ENCODE results near the gene MAPK8IP2. TPM values are rescaled to one million over a fixed set of nuclear protein-coding genes. Genes with fewer than 3 reads are reported as not detected.

The MAPK8IP2 gene
- polyA plus RNA-seq, 1 experiment: 0.39 TPM

- H3K4me3 ChIP-seq (ENCODE audit: low read depth, low read length): peak within 1 kb of the TSS; percentile 6; the same call in 1 of the 2 replicates
- DNase-seq (ENCODE audit: low read depth): no peak
- peaks cover 8% of the 10 kb centered on the region for H3K36me3 ChIP-seq (ENCODE audit: control insufficient read depth, insufficient read depth, low read length)
- TF ChIP-seq, protein P1, sequence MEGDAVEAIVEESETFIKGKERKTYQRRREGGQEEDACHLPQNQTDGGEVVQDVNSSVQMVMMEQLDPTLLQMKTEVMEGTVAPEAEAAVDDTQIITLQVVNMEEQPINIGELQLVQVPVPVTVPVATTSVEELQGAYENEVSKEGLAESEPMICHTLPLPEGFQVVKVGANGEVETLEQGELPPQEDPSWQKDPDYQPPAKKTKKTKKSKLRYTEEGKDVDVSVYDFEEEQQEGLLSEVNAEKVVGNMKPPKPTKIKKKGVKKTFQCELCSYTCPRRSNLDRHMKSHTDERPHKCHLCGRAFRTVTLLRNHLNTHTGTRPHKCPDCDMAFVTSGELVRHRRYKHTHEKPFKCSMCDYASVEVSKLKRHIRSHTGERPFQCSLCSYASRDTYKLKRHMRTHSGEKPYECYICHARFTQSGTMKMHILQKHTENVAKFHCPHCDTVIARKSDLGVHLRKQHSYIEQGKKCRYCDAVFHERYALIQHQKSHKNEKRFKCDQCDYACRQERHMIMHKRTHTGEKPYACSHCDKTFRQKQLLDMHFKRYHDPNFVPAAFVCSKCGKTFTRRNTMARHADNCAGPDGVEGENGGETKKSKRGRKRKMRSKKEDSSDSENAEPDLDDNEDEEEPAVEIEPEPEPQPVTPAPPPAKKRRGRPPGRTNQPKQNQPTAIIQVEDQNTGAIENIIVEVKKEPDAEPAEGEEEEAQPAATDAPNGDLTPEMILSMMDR (IDR thresholded peaks at IDR 0.05; ENCODE audit: insufficient read depth, low read depth, low read length): peak; percentile 32; the same call in 1 of the 2 replicates
- no peaks in the 10 kb centered on the region for H3K27me3 ChIP-seq (ENCODE audit: control insufficient read depth, insufficient read depth, low read length)
- ChIA-PET POLR2A (interaction anchor here (0.7 kb wide), 1 partner anchor 56 kb away, joined by 3 read pairs; no protein-coding TSS in a partner anchor), CTCF (interaction anchor here (1.0 to 2.7 kb wide), 6 partner anchors 15 to 113 kb away, joined by 3 to 20 read pairs (median 5); partner anchors contain the start of genes SCO2 and SYCE3)
These were observed 22.4 kb upstream of the MAPK8IP2 start, which contains the start of gene CPT1B for GRCh38 chr22:50577987-50578775. Gene CPT1B (minus strand): TSS chr22:50578427. CDS start chr22:50577915, 512 bp downstream.

- no peak for DNase-seq (ENCODE audit: low read depth)
- ChIA-PET CTCF (interaction anchor here (1.1 to 1.6 kb wide), 3 partner anchors 16 to 53 kb away, joined by 4 to 6 read pairs (median 5); partner anchors contain the start of genes SCO2 and SYCE3), POLR2A (no interaction called here)
- no peaks in the 10 kb centered on the region for H3K27me3 ChIP-seq (ENCODE audit: control insufficient read depth, insufficient read depth, low read length)
- no peak overlapping the region for H3K4me3 ChIP-seq (ENCODE audit: low read depth, low read length)
- H3K36me3 ChIP-seq (ENCODE audit: control insufficient read depth, insufficient read depth, low read length): peaks cover 8% of the 10 kb centered on the region
- TF ChIP-seq, protein P1 (IDR thresholded peaks at IDR 0.05; ENCODE audit: insufficient read depth, low read depth, low read length): no peak
These were observed 21.8 kb upstream of the MAPK8IP2 start for GRCh38 chr22:50578776-50579310.

DNA sequence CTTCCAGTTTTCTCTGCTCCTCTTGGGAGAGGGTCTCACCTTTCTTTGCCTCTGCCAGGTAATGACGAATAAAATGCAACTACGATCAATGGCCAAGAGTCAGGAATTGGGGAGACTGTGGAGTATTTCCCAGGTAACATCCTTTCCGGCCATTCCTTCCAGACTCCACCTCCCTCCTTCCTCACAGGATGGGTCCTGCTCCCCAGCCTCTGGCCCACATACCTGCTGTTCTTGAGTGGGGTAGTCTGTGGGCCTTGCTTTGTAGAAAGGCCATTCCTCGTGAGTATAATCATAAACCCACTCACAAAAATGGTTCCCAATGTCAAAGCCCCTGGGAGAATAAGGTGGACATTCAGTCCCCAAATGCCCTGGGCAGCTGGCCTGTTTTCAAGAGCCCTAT is 20.8 kb upstream of the MAPK8IP2 start:
- Histone ChIP-seq H3K36me3 (ENCODE audit: control insufficient read depth, insufficient read depth, low read length) (peaks cover 8% of the 10 kb centered on the region), H3K27me3 (ENCODE audit: control insufficient read depth, insufficient read depth, low read length) (no peaks in the 10 kb centered on the region), H3K4me3 (ENCODE audit: low read depth, low read length) (no peak overlapping the region)
- ChIA-PET CTCF (interaction anchor here (1.2 to 1.4 kb wide), 2 partner anchors 11 to 17 kb away, joined by 3 to 5 read pairs; partner anchors contain the start of gene SYCE3), POLR2A (no interaction called here)
- no peak for DNase-seq (ENCODE audit: low read depth)
- TF ChIP-seq, protein P1 (IDR thresholded peaks at IDR 0.05; ENCODE audit: insufficient read depth, low read depth, low read length): no peak

- H3K27me3 ChIP-seq (ENCODE audit: control insufficient read depth, insufficient read depth, low read length): no peaks in the 10 kb centered on the region
- H3K36me3 ChIP-seq (ENCODE audit: control insufficient read depth, insufficient read depth, low read length): peaks cover 8% of the 10 kb centered on the region
- ChIA-PET CTCF (interaction anchor here (0.7 to 2.2 kb wide), 5 partner anchors 12 to 128 kb away, joined by 3 to 9 read pairs (median 3); partner anchors contain the start of genes SCO2 and SYCE3), POLR2A (no interaction called here)
- H3K4me3 ChIP-seq (ENCODE audit: low read depth, low read length): peak overlapping the region; percentile 83
- DNase-seq (ENCODE audit: low read depth): no peak
- TF ChIP-seq, protein P1 (IDR thresholded peaks at IDR 0.05; ENCODE audit: insufficient read depth, low read depth, low read length): no peak
These were observed 19.3 kb upstream of the MAPK8IP2 start for GRCh38 chr22:50581031-50581949.

Measured in BJ (cell line).